Keratinocyte (primary cell): ENCODE data around the gene PREP.

Experiments
- CTCF ChIP-seq, 3 experiments: IDR thresholded peaks in 1 of 3; conservative IDR thresholded peaks in 1 of 3; optimal IDR thresholded peaks in 1 of 3; 2 replicates in 2 of 3; 3 replicates in 1 of 3; pipeline versions ENCODE3 to v1.5.1; 2011; ENCODE audit warnings: low read length in 3 of 3, mild to moderate bottlenecking in 3 of 3, moderate library complexity in 2 of 3, control low read depth in 1 of 3, inconsistent platforms in 1 of 3; ENCODE audit not compliant: insufficient read depth in 2 of 3; ENCODE audit errors: extremely low read depth in 1 of 3
- EZH2 ChIP-seq: IDR thresholded peaks from one replicate; pipeline ENCODE4 v1.6.1; 2012; ENCODE audit warnings: inconsistent platforms, mild to moderate bottlenecking, low read length, moderate library complexity

GRCh38 chr6:105380634-105381033, 22.2 kb downstream of the PREP start:
- no peak for TF ChIP-seq CTCF (optimal IDR thresholded peaks at IDR 0.05 in 1 of 3, IDR thresholded peaks at IDR 0.05 in 1 of 3, conservative IDR thresholded peaks at IDR 0.05 in 1 of 3; ENCODE audit: extremely low read depth in 1 of 3, insufficient read depth in 2 of 3, low read length in 3 of 3)
- TF ChIP-seq EZH2: no peak
